GM19452 (cell line): Measurements from ENCODE around the gene MN1.

ENCODE experiments used
- ATAC-seq: cut with Tn5 transposase; IDR thresholded peaks from one replicate; pipeline ENCODE4 v1.9.1; 2021; ENCODE audit not compliant: unreplicated experiment

MN1 gene

DNA sequence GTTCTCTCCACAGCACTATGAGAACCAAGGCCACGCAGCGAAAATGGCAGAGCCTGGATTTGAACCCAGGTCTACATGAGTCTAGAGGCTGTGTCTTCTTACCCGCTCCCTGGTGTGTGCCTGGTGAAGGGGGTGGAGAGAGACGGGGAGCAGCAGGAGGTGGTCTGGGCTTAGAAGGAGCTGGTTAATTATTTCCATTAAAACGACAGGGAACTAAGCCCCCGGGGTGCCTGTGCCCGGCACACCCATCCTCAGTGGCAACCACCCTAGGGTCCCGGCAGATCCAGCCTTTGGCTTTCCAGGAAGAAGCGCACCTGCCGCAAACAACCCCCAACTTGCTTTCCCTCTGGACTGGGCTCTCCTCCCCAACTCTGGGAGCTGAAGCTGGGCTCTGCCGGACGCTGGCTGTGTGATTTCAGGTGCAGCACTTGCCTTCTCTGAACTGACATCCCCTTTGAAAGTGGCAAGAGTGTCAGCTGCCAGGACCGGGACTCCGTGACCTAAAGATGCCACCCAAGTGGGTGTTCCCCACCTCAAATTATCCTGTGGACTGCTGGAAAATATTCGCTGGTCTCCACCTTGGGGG lies 35.8 kb downstream of the MN1 start:
- no peak for ATAC-seq

DNA sequence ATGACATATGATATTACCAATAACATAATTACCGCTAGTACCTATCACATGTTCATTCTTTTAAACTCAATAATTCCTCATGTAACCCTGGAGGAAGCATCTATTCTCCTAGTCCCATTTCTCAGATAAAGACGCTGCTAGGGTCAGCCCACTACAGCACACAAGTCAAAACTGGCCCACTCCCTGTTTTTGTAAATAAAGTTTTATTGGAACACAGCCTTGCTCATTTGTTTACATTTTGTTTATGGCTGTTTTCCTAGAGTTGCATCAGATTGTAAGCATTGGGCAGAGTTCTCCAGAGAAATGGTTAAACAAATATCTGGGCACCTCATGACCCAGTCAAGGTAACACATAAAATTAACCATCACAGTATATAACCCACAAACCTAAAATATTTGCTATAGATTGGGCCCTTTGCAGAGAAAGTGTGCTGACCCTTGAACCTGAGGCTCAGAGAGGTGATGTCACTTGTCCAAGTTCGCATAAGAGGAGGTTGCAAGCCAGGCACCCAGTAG lies 36.8 kb downstream of the MN1 start:
- no peak for ATAC-seq

DNA sequence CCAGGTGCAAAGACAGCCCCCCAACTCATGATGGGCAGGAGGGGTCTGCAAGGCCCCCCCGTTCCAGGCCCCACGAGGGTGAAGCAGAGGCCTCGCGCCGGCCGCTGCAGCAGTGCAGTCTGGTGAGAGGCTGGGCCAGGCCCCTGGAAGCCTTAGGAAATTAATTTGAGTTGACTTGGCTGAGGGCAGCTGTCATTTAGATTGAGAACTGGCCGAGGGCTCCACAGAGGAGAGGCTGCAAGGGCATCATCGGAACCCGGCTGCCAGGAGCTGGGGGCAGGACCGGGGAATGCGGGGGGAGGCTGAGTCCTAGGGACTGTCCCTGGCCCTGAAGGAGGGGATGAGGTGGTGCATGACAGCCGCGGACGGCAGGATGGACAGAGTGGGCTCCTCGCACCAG lies 39.9 kb downstream of the MN1 start:
- no peak for ATAC-seq

DNA sequence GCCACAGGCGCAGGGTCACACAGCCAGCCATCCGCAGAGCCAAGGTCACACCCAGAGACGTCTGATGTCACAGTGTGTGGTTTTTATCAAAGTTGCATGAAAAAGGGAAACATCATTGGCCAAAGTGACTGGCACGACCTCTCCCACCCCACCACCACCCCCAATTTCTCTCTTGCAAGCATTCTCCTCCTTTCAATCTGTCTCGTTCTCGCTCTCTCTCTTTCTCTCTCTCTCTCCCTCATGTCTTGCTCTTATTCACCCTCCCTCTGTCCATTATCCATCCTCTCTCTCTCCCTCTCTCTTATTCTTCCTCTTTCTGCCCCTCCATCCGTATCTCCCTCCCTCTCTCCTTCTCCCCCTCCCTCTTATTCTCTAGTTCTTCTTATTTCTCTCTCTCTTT lies 40.6 kb downstream of the MN1 start:
- no peak for ATAC-seq

DNA sequence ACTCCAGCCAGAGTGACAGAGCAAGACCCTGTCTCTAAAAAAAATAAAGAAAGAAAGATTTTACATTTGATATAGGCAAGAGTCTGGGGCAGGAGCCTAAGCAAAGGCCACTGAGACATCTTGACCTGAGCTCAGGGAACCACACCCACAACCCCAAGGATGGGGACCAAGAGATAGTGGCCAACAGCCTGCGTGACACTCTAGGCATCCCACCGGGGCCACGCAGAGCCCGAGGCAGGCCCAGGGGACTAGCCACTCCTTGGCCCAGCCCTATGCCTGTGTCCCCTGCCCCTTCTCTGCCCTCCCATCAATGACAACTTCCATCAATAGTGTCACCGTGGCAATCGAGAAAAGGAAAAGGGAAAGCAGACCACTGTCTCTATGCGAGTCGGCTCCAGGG lies 41.1 kb downstream of the MN1 start:
- ATAC-seq, result no peak

DNA sequence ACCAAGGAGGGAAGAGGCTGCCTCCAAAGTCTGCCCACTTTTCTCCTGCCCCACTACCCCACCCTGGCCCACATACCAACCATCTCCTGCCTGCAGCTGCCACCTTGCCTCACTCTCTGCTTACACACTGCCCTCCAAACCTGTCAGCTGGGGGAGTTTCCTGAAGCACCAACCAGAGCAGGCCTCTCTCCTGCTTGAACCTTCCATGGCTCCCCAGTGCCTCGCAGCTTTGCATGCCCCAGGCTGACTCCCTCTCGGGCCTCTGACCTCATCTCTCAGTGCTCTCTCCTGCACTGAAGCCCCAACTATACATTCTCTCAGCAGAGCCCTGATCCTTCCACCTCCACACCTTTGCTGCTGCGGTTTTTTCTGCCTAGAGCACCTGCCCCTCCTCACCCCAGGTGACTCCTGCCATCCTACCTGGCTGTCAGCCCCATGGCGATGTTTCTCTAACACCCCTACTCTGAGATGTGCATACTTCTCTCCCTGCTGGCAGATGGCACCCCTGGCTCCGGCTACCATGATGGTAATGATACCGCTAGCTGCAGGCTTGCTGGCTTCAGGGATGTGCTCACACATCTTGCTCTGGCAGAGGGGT lies 43.5 kb downstream of the MN1 start:
- ATAC-seq, result no peak

DNA sequence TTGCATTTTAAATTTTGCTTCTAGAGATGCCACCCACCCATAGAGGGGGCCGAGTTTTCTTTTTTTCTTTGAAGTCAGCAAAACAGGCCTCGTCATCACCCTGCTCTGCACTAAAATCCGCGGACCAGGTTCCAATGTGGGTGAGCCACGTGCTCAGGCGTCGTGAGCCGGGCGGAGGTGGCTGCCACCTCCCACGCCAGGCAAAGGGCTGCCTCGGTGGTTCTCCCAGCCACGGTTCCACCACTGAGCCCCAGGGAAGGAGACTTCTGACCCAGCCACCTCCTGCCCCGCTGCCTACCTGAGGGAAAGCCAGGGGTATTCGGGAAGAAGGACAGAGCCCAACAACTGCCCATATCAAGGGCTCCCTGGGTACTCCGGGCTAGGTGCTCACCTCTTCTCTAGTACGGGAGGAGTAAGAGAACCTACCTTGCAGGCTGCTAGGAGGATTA lies 45.3 kb downstream of the MN1 start:
- no peak for ATAC-seq

DNA sequence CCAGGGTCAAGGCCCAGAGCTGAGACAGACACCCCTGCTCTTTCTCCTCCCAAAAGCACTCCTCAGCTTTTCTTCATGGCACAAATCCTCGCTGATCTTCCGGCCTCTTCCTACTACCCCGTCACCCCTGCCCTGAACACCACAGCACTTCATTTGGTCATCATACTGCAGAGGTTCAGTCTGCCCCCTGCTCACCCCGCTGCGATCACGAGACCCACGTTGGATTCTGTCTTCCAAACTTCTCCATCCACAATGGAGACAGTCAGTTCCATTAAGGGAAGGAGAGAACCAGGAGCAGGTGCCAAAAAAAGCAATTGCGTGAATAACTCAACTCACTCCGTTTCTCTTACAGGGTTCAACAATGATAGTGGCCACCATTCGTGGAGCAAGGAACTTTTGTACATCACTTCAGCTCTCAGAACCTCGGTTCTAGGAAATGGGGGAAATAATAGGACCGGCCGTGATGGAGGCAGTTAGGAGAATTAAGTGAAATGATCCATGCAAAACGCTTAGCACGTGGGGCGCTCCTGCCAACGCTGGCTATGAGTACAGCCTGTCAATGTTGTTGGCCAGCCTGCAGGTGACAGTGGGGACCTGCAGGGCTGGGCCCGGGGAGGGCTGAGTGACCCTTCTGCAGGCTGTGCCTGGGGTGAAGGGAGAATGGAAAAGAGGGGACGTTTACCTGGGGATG lies 45.9 kb downstream of the MN1 start:
- no peak for ATAC-seq

DNA sequence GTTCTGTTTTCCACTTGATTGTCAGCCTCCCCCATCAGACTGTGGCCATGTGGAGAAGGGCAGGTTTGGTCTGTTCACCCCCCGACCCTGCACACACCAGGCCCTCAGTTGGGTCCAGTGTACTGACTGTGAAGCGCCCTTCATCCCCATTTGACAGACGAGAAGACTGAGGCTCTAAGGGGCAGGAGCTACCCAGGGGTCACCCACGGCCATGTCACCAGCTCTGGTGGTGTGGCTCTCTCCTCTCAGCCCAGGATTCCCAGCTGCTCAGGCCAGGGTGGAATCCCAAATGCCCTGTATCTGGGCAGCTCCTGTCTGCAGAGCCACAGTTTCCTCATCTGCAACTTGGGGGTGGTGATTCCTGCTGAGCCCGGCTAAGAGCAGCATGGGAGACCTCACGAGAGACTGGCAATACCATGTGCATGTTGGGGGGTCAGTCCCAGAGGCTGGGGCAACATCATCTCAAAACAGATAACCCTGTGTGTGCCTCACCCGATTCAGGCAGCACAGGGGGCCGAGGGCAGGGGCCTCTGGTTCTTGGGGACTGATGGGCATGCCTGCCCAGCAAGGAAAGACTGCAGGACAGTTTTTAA lies 46.6 kb downstream of the MN1 start:
- no peak for ATAC-seq

DNA sequence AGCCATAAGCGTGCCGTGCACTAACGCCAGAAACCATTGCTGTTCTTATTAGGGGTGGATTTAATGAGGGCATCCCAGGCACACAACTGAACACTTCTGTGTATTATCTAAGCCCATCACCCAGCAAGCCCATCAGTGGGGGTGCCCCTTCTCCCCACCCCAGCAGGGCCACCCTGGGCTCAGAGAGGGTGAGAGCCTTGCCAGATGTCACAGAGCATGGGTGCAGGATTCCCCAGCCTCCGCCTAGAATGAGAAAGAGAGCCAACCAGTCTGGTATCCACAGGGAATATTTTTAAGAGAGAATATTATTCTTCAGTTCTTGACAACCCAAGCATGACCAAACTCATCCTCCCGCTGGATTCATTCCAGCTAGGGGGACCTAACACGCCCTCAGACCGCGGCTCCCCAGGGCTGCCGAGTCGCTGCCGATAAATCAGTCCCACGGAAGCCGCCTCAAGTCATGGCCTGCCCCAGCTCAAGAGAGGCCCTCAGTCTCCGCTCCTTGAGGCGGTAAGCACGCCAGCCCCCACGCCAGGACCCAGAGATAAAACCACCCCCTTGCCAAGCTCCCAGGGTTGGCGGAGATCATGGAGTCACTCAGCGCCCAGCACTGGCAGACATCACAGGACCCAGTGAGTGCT lies 47.2 kb downstream of the MN1 start:
- no peak for ATAC-seq

DNA sequence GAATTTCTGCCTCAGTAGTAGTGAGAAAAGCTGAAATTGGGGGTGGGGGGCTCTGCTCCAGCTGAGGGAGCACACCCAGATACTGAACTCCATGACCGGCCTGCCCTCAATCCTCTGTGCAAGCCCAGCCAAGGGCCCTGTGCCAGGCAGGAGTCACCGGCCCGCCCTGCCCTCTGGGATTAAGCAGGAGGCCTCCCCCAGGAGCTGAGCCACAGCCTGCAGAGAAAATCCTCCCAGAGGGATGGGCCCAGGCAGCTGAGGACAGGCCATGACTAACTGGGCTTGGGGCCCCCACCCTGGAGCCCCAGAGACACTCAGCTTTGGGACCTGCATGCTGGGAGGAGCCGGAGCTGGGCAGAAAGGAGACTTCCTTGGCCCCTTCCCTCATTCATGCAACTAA lies 48.8 kb downstream of the MN1 start:
- ATAC-seq, result no peak

DNA sequence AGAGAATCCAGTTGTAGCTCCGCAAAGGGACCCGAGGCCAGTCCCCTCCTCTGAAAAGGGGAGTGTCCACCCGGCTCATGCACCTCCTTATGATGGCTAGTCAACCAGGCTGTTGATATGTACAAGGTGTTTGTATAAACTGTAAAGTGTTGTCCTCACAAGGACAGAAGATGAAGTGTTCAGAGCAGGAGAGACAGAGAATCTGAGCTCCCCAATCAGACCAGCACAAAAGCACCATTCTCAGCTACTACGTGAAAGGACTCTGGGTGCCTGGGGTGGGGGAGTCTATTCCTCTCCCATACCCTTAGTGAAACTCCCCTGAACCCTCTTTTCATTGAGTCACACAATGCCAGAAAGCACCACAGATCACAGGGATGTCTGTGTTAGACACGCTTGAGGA lies 49.4 kb downstream of the MN1 start:
- no peak for ATAC-seq

DNA sequence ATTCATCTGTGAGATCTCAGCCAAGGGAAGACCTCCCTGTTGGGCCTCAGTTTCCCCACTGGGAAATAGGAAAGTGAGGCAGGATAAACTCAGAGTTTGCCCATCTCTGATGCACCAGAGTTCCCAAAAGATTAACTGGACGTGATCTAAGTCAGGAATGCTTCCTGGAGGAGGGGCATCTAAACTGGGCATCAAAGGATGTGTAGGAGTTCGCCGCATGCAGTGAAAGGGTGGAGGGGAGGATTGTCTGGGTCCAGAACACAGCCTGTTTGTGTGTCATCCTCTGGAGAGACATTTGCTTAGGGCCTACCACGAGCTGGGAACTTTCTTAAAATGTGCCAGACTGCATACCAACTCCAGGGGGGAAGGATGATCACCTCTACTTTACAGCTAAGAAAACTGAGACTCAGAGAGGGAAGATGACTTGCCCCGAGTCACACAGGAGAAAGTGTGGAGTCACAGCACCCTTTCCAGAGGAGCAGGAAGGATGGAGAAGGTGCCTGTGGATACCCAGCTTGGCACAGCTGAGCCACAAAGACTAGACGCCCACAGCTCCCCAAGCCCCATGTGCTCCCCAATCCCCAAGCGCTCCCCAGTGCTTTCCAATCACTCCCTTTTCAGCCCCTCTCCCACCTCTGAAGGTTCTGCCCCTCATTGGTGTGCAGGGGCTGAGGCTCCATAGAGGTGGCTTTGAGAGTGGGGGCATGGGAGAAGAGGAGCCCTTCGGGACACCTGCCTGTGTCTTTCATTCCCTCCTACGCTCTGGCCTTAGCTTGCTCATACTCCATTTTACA lies 50.1 kb downstream of the MN1 start:
- ATAC-seq, result no peak

DNA sequence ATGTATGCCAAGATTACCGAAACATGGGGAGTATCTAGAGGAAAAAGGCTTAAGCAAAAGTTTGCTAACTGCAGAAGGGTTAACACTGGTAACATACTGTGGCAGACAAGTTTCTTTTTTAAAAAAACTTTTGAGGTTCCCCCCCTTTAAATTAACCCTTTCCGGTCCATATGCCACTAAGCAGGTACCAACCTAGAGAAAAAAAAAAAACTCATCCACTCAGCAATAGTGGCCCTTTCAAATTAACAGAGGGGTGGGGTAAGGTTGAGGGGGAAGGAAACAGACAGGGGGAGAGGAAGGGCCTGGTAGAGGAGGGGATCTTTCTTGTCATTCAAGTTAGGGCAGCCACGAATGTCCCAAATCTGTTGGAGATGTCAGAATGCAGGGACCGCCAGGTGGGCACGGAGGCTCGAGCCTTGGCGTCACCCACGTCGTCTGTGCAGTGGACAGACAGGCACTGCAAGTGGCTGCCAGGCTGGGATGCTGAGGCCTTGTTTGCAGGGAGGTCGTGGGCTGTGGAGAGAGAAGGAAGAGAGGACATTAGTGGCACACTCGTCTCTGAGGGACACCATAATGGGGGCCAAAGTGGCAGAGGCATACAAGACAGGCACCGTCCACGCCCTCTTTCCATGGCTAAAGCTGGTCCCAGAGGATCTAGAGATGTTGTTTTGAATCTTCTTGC lies 50.8 kb downstream of the MN1 start:
- ATAC-seq, result no peak

DNA sequence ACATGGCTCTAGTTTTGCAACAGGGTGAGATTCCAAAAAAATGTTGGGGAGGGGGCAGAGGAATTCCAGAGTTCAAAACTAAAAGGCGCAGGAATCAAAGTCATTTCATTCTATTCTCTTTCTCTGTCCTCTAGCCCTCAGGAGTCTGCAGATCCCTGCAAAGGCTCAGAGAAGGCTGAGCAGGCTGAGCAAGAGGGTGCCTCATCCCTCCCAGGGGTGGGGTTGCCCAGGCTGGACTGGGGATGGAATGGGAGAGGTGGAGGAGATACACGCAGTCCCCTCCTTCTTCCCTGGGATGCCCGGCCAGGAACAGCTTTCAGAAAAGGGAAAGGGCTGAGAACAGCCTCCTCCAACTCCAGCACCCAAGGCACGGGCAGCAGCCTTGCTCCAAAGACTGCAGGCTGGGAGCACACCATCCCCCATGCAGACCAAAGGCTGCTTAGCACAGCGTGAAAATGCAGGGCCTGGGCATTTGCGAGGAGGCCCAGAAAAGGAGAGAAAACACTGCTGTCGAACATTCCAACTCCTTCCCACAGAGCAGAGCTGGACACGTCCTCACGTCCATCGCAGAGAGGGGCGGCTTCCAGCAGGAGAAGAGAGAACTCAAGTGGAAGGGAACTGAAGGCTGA lies 51.8 kb downstream of the MN1 start:
- ATAC-seq, result no peak

DNA sequence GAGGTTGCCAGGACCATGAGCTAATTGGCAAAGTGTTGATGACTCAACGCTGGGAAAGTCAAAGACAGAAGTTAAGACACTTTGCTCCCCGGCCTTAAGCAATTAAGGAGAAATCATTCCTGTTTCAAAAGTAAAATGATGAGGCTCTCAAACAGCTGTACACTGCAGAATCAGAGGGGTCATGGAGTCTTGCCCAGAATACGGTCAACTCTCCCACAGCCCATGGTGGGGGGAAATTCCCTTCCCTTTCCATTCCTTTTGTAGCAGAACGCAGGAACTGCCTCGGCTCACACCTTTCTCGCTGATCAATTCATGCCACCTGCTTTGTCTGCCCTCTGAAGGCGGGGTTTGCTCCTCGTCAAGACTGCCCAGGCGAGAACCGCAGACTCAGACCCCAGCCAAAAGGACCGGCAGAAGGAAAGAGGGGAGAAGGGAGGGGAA lies 52.8 kb downstream of the MN1 start:
- no peak for ATAC-seq

DNA sequence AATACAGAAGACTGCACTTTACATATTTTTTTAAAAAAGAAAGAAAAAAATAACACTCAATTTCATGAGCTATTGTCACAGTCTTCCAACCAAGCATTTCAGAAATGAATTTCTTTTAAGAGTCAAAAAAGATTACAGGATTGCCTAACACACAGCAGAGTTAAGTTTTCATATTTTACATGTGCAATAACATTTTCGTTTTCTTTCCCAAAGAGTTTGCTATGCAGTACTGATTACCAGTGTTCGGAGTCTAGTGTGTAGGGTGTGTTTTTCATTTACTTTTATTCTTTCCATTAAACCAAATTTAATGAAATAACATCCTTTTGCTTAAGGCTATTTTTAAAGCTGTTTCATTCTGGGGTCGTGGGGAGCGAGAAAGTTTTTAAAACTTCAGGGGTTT lies 53.2 kb downstream of the MN1 start:
- no peak for ATAC-seq

DNA sequence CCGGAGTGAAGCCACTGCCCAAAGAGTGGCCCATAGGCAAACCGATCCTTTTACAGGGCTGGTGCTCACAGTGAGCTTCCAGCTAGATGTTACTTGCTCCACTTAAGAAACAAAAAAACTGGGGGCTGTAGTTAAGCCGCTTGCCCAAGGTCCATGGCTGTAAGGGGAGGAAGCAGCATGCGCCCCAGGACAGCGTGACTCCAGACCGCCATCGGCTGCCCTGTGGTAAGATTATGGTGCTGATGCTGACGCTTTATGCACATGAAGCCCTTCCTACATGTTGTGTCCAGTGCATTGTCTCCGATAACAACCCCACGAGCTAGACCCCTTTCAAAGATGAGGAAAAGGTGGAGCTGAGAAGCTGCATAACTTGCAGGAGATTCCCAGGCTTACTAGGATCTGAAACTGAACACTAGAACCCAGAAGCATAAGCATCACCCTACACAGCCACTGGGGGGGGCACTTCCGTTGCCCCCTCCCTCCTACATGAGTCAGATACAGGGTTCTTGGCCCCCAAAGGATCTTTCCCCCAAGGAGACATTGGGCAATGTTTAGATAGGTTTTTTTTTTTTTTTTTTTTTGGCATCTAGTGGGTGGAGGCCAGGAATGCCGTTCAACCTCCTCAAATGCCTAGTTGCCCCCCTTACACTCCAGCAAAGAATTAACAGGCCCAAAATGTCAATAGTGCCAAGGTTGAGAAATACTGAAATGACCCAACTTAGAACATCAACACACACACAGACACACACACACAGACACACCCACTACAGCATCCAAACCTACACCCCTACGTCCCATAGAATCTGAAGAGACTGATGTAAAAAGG lies 53.9 kb downstream of the MN1 start:
- no peak for ATAC-seq

DNA sequence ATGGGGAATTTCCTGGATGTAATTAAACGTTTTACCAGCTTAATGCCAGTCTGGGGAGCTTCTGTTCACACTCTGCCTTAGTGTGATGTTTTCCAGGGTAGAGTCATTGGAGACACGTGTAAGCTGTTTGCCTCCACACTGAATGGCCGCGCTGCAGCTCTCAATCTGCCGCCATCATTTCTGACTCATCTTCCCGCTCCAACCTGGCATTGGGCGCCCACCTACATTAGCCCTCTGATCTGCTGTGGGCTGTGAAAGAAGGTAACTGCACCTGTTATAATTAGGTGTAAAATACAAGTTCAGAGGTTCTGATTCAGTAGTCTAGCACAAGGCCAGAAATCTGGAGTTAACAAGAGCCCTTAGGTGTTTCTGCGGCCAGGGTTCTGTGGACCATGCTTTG lies 54.6 kb downstream of the MN1 start:
- no peak for ATAC-seq
